Activated B cell treated with CpG ODN at 0.5 μM for 24 hours (primary cell): ENCODE data around the gene TXNDC11. TPM values are rescaled to one million over a fixed set of nuclear protein-coding genes. Genes with fewer than 3 reads are reported as not detected.
A peak's percentile ranks its signal among the peaks of the same experiment; 100 is the strongest.

Experiments used
- ATAC-seq: fragments of 200-7000 bp; cut with Tn5 transposase; one replicate; pipeline ENCODE4 v1.10.0; 2021; ENCODE audit warnings: low read depth, mild to moderate bottlenecking, moderate library complexity
- CTCF ChIA-PET: fragments of 350-600 bp; sonication (Branson Sonifier 250); formaldehyde crosslinking; loops from one replicate; lab custom pipeline; 2021; ENCODE audit warnings: antibody characterized with exemption; lab: Charles Lee
- POLR2A ChIA-PET: fragments of 350-600 bp; sonication (Branson Sonifier 250); formaldehyde crosslinking; loops from one replicate; lab custom pipeline; 2021; ENCODE audit warnings: antibody characterized with exemption; lab: Charles Lee
- DNase-seq: peaks from one replicate; pipeline ENCODE4 v3.0.0; 2022
- H3K27ac Mint-ChIP-seq: one replicate; pipeline ENCODE4 v1.8.0; 2020; ENCODE audit warnings: mixed read lengths
- H3K27me3 Mint-ChIP-seq: one replicate; pipeline ENCODE4 v1.8.0; 2021; ENCODE audit warnings: mixed read lengths
- H3K36me3 Mint-ChIP-seq: one replicate; pipeline ENCODE4 v1.8.0; 2021; ENCODE audit warnings: low read depth, mixed read lengths
- H3K4me1 Mint-ChIP-seq: one replicate; pipeline ENCODE4 v1.8.0; 2021; ENCODE audit warnings: mixed read lengths
- H3K4me3 Mint-ChIP-seq: one replicate; pipeline ENCODE4 v1.8.0; 2020; ENCODE audit warnings: mild to moderate bottlenecking, mixed read lengths
- H3K9me3 Mint-ChIP-seq: one replicate; pipeline ENCODE4 v1.8.0; 2020; ENCODE audit warnings: mixed read lengths
- intact Hi-C: fragments of 100-400 bp; cut with micrococcal nuclease; formaldehyde crosslinking; loops from one replicate; pipeline ENCODE4 v1.15.1; 2024
- total RNA-seq: library from RNA; stranded (reverse); gene quantifications from 2 replicates; pipeline ENCODE4 v1.2.3, GENCODE V29; 2022
- TF ChIP-seq, protein P1 (sequence below): fragments of 200-600 bp; IDR thresholded peaks from one replicate; pipeline ENCODE4 v1.8.0; 2022; ENCODE audit warnings: antibody characterized with exemption, mild to moderate bottlenecking

The TXNDC11 gene
- total RNA-seq, 1 donor from 2014 or later = 63.2 TPM

- no peaks in the 10 kb centered on the region for H3K9me3 Mint-ChIP-seq
- peaks cover 70% of the 10 kb centered on the region for H3K36me3 Mint-ChIP-seq
- no peak overlapping the region for H3K27ac Mint-ChIP-seq
- H3K4me3 Mint-ChIP-seq = no peak overlapping the region
- ATAC-seq (no peak), DNase-seq (no peak)
- peaks cover 12% of the 10 kb centered on the region for H3K4me1 Mint-ChIP-seq
- ChIA-PET POLR2A (no interaction called here), CTCF (no interaction called here)
- H3K27me3 Mint-ChIP-seq = no peaks in the 10 kb centered on the region
- TF ChIP-seq, protein P1, sequence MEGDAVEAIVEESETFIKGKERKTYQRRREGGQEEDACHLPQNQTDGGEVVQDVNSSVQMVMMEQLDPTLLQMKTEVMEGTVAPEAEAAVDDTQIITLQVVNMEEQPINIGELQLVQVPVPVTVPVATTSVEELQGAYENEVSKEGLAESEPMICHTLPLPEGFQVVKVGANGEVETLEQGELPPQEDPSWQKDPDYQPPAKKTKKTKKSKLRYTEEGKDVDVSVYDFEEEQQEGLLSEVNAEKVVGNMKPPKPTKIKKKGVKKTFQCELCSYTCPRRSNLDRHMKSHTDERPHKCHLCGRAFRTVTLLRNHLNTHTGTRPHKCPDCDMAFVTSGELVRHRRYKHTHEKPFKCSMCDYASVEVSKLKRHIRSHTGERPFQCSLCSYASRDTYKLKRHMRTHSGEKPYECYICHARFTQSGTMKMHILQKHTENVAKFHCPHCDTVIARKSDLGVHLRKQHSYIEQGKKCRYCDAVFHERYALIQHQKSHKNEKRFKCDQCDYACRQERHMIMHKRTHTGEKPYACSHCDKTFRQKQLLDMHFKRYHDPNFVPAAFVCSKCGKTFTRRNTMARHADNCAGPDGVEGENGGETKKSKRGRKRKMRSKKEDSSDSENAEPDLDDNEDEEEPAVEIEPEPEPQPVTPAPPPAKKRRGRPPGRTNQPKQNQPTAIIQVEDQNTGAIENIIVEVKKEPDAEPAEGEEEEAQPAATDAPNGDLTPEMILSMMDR = no peak
- intact Hi-C loops = no loop called here
These were observed 37.2 kb downstream of the TXNDC11 start for GRCh38 chr16:11705311-11706025.

DNA sequence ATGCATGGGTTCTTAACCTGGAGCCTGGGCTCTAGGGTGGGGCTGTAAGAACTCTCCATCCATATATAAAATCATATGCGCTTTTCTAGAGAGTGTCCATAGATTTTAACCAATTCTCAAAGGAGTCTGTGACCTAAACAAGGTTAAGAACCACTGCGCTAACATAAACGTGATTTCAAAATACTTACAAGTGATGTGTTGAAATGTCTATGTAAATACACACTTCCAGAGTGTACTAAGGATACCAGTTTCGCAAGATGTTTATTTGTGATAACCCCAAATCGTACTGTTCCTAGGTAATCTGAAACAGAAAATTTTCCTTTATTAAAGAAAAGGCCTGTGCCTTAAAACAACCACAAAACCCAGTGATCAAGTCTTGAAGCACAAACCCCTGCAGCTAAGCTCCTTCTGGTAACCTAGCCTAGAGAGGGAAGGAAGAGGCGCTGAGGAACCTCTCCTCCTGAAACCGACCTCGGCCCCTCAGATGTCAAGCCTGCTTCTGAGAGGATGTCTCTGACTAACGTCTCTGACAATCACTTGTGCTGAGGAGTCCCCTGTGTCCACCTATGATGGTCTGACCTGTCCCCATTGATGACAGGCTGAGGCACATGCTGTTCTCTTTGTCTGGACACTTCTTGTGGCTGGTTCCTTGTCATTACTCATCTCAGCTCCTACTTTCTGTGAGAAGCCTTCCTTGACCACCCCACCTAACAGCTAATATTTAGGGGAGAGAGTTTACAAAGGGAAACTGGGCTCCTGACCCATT lies 42.2 kb downstream of the TXNDC11 start:
- Mint-ChIP-seq H3K9me3 (no peaks in the 10 kb centered on the region), H3K36me3 (peaks cover 87% of the 10 kb centered on the region), H3K4me1 (peaks cover 23% of the 10 kb centered on the region), H3K4me3 (no peak overlapping the region), H3K27ac (no peak overlapping the region), H3K27me3 (no peaks in the 10 kb centered on the region)
- DNase-seq (no peak), ATAC-seq (no peak)
- POLR2A ChIA-PET = interaction anchor here (0.7 kb wide), 2 partner anchors 12 to 18 kb away, joined by 6 to 14 read pairs; no protein-coding TSS in a partner anchor
- TF ChIP-seq, protein P1 = no peak
- CTCF ChIA-PET = interaction anchor here (1.2 kb wide), 1 partner anchor 14 kb away, joined by 4 read pairs; no protein-coding TSS in a partner anchor
- intact Hi-C loops = no loop called here

DNA sequence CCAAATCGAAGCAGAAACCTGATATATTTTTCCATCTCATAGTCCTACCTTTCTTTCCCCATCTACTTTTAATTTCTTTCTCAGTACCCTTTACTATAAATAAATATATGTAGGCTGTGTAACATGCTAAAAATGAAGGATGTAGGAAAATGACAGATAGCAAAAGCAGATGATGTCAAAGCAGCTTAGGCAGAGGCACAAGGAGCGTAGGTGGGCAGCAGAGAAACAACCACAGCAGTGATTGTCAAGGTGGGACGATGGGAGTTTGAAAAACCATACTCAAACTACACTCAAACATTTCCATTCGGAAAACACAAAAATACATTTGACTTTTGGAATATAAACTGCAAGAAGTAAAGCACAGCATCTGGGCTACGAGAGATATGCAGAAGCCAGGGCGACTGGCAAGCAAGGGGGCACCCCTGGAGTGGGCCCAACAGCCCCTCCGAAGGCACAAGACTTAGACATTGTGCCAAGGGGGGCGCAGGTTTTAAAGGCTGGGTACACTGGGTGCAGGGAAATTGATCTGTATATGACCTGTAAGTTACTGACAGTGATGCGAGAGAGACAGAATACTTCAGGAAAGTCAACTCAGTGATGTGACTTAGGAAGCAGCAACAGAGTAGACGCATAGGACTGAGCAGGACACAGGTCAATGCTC lies 43.3 kb downstream of the TXNDC11 start:
- Mint-ChIP-seq H3K9me3 (no peaks in the 10 kb centered on the region), H3K27me3 (no peaks in the 10 kb centered on the region), H3K4me3 (no peak overlapping the region), H3K4me1 (peaks cover 30% of the 10 kb centered on the region), H3K36me3 (peaks cover 90% of the 10 kb centered on the region), H3K27ac (no peak overlapping the region)
- ChIA-PET POLR2A (interaction anchor here (0.6 kb wide), 1 partner anchor 24 kb away, joined by 5 read pairs; no protein-coding TSS in a partner anchor), CTCF (interaction anchor here (1.2 kb wide), 1 partner anchor 15 kb away, joined by 4 read pairs; no protein-coding TSS in a partner anchor)
- DNase-seq (no peak), ATAC-seq (no peak)
- TF ChIP-seq, protein P1 = no peak
- intact Hi-C loops = no loop called here

DNA sequence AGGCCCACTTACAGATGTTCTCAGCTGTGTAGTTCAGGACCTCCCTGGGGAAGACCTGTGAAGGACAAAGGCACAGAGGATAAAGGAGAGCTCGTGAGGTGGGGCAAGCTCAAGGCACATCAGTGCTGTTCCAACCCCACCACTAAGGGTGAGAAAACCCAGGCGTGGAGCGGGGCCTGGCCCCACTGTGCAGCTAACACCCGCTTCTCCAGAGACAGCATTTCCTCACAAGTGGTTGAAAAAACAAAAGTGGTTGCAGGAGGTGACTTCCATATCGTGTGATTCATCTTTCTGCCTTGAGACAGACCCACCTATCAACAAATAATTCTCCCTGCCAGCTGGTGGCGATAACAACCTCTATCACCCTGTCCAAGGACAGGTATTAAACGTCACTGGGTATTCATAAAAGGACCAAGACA lies 44.4 kb downstream of the TXNDC11 start:
- Mint-ChIP-seq H3K4me3 (no peak overlapping the region), H3K9me3 (no peaks in the 10 kb centered on the region), H3K36me3 (peaks cover 85% of the 10 kb centered on the region), H3K27me3 (no peaks in the 10 kb centered on the region), H3K27ac (no peak overlapping the region), H3K4me1 (peaks cover 30% of the 10 kb centered on the region)
- DNase-seq (no peak), ATAC-seq (peak; percentile 40)
- CTCF ChIA-PET = interaction anchor here (1.2 to 1.3 kb wide), 2 partner anchors 17 to 166 kb away, joined by 4 read pairs; no protein-coding TSS in a partner anchor
- TF ChIP-seq, protein P1 = no peak
- intact Hi-C loops = no loop called here
- POLR2A ChIA-PET = interaction anchor here (0.5 to 1.1 kb wide), 3 partner anchors 21 to 83 kb away, joined by 3 to 4 read pairs (median 3); partner anchors contain the start of gene TXNDC11
